HepG2 (cell line): ENCODE measurements around the gene HACE1. TPM values are rescaled to one million over a fixed set of nuclear protein-coding genes. Genes with fewer than 3 reads are reported as not detected.
A peak's percentile ranks its signal among the peaks of the same experiment; 100 is the strongest.

Experiments
- HDAC2 ChIP-seq: sonication (generic); formaldehyde crosslinking; IDR thresholded peaks from 2 replicates; pipeline ENCODE4 v1.4.0; 2020; ENCODE audit warnings: missing genetic modification reagents
- MAFG ChIP-seq: sonication (generic); formaldehyde crosslinking; IDR thresholded peaks from 2 replicates; pipeline ENCODE4 v1.5.1; 2020; ENCODE audit warnings: mild to moderate bottlenecking, missing genetic modification reagents
- MLXIP ChIP-seq: sonication (generic); formaldehyde crosslinking; IDR thresholded peaks from 2 replicates; pipeline ENCODE4 v1.9.0; 2021; ENCODE audit warnings: missing genetic modification reagents, borderline replicate concordance
- SNAPC4 ChIP-seq: sonication (generic); formaldehyde crosslinking; IDR thresholded peaks from 2 replicates; pipeline ENCODE4 v1.4.0; 2020; ENCODE audit warnings: mild to moderate bottlenecking, missing genetic modification reagents
- ZGPAT ChIP-seq: IDR thresholded peaks from 2 replicates; pipeline ENCODE4 v1.6.1; 2016; ENCODE audit warnings: mild to moderate bottlenecking
- ZNF317 ChIP-seq: sonication (generic); formaldehyde crosslinking; IDR thresholded peaks from 2 replicates; pipeline ENCODE4 v1.5.0; 2020; ENCODE audit warnings: mild to moderate bottlenecking, missing genetic modification reagents
- polyA plus RNA-seq, 8 experiments: library from polyadenylated mRNA; depleted of rRNA in 3 of 8; stranded (reverse) in 7 of 8; unstranded in 1 of 8; fragments of >200 nt; fragmentation: Illumina TruSeq in 4 of 8; extraction: Trizol in 4 of 8; gene quantifications; 2 replicates each; pipeline versions ENCODE4 v1.2.1 to v1.2.3, GENCODE V29; 2011 to 2016; ENCODE audit warnings: low read depth in 4 of 8, missing spikeins in 1 of 8, mixed read lengths in 1 of 8; ENCODE audit not compliant: insufficient read depth in 1 of 8
- total RNA-seq, 5 experiments: library from RNA; depleted of rRNA; stranded (reverse); fragments of >200 nt; fragmentation: Illumina TruSeq; extraction: Trizol; gene quantifications; 2 replicates each; pipeline ENCODE4 v1.2.3, GENCODE V29; 2016; ENCODE audit warnings: low read depth in 1 of 5
- TF ChIP-seq, protein P1 (sequence below): sonication (generic); formaldehyde crosslinking; conservative IDR thresholded peaks from 2 replicates; pipeline ENCODE4 v1.8.0; 2022; ENCODE audit warnings: missing genetic modification reagents
- TF ChIP-seq, protein P2 (sequence below): sonication (generic); IDR thresholded peaks from 2 replicates; pipeline ENCODE4 v1.6.1; 2016; ENCODE audit warnings: low read depth, borderline replicate concordance
- TF ChIP-seq, protein P3 (sequence below): sonication (generic); formaldehyde crosslinking; IDR thresholded peaks from 2 replicates; pipeline ENCODE4 v1.5.0; 2020; ENCODE audit warnings: mild to moderate bottlenecking, missing genetic modification reagents
- TF ChIP-seq, protein P4 (sequence below): sonication (generic); formaldehyde crosslinking; IDR thresholded peaks from 2 replicates; pipeline ENCODE4 v1.5.1; 2020; ENCODE audit warnings: missing genetic modification reagents, mild to moderate bottlenecking, borderline replicate concordance

The HACE1 gene
- total and polyA plus RNA-seq, 2 of the 13 experiments (the other 11 are each of a cell fraction or from before 2014, with no cell fraction given), result 8.9 to 11.4 TPM

DNA sequence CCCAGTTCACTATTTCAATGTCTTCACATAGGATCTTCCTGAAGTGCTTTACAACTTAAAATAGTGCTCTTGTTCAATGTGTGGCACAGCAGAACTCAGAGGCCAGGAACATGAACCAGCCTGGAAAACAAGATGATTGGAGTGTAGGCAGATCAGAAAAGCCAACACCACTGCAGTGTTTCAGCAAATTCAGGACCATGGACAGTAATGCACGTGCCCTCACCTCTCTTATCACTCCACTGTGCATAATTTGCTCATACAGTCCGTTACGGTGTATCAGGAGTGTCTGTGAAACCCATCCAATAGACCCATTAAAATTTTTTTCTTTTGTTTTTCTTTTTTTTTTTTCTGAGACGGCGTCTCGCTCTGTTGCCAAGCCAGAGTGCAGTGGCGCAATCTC is 27.6 kb upstream of the HACE1 start (continued):
- 0 out of 2 replicates have a peak, but pooled peaks have one; percentile 60 for TF ChIP-seq MLXIP
- TF ChIP-seq, protein P1, sequence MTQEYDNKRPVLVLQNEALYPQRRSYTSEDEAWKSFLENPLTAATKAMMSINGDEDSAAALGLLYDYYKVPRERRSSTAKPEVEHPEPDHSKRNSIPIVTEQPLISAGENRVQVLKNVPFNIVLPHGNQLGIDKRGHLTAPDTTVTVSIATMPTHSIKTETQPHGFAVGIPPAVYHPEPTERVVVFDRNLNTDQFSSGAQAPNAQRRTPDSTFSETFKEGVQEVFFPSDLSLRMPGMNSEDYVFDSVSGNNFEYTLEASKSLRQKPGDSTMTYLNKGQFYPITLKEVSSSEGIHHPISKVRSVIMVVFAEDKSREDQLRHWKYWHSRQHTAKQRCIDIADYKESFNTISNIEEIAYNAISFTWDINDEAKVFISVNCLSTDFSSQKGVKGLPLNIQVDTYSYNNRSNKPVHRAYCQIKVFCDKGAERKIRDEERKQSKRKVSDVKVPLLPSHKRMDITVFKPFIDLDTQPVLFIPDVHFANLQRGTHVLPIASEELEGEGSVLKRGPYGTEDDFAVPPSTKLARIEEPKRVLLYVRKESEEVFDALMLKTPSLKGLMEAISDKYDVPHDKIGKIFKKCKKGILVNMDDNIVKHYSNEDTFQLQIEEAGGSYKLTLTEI (CRISPR knock-in tag), result no peak
- TF ChIP-seq, protein P2, sequence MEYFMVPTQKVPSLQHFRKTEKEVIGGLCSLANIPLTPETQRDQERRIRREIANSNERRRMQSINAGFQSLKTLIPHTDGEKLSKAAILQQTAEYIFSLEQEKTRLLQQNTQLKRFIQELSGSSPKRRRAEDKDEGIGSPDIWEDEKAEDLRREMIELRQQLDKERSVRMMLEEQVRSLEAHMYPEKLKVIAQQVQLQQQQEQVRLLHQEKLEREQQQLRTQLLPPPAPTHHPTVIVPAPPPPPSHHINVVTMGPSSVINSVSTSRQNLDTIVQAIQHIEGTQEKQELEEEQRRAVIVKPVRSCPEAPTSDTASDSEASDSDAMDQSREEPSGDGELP, result no peak
- no peak for TF ChIP-seq ZGPAT (CRISPR knock-in tag)
- TF ChIP-seq, protein P3, sequence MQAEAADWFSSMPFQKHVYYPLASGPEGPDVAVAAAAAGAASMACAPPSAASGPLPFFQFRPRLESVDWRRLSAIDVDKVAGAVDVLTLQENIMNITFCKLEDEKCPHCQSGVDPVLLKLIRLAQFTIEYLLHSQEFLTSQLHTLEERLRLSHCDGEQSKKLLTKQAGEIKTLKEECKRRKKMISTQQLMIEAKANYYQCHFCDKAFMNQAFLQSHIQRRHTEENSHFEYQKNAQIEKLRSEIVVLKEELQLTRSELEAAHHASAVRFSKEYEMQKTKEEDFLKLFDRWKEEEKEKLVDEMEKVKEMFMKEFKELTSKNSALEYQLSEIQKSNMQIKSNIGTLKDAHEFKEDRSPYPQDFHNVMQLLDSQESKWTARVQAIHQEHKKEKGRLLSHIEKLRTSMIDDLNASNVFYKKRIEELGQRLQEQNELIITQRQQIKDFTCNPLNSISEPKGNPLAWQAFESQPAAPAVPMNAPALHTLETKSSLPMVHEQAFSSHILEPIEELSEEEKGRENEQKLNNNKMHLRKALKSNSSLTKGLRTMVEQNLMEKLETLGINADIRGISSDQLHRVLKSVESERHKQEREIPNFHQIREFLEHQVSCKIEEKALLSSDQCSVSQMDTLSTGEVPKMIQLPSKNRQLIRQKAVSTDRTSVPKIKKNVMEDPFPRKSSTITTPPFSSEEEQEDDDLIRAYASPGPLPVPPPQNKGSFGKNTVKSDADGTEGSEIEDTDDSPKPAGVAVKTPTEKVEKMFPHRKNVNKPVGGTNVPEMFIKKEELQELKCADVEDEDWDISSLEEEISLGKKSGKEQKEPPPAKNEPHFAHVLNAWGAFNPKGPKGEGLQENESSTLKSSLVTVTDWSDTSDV, result no peak
- peak; percentile 67; the same call in 1 of the 2 replicates for TF ChIP-seq HDAC2
- TF ChIP-seq MAFG, result no peak
- TF ChIP-seq SNAPC4 (CRISPR knock-in tag), result no peak
- TF ChIP-seq, protein P4, sequence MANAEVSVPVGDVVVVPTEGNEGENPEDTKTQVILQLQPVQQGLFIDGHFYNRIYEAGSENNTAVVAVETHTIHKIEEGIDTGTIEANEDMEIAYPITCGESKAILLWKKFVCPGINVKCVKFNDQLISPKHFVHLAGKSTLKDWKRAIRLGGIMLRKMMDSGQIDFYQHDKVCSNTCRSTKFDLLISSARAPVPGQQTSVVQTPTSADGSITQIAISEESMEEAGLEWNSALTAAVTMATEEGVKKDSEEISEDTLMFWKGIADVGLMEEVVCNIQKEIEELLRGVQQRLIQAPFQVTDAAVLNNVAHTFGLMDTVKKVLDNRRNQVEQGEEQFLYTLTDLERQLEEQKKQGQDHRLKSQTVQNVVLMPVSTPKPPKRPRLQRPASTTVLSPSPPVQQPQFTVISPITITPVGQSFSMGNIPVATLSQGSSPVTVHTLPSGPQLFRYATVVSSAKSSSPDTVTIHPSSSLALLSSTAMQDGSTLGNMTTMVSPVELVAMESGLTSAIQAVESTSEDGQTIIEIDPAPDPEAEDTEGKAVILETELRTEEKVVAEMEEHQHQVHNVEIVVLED (CRISPR knock-in tag), result no peak
- peak; percentile 59; the same call in 1 of the 2 replicates for TF ChIP-seq ZNF317 (CRISPR knock-in tag)
